NCI-H1436 (cell line): Measurements from ENCODE around the gene CABP2.

ENCODE experiments used
- DNase-seq: peaks from one replicate; lab custom pipeline; 2025; lab: John Stamatoyannopoulos, UW

Gene CABP2

GRCh38 chr11:67507864-67508485, 15.3 kb downstream of the CABP2 start, which contains the start of gene CDK2AP2:
Gene CDK2AP2 (minus strand): TSS chr11:67508162. CDS start chr11:67508082, 80 bp downstream.
- peak; percentile 98 for DNase-seq

DNA sequence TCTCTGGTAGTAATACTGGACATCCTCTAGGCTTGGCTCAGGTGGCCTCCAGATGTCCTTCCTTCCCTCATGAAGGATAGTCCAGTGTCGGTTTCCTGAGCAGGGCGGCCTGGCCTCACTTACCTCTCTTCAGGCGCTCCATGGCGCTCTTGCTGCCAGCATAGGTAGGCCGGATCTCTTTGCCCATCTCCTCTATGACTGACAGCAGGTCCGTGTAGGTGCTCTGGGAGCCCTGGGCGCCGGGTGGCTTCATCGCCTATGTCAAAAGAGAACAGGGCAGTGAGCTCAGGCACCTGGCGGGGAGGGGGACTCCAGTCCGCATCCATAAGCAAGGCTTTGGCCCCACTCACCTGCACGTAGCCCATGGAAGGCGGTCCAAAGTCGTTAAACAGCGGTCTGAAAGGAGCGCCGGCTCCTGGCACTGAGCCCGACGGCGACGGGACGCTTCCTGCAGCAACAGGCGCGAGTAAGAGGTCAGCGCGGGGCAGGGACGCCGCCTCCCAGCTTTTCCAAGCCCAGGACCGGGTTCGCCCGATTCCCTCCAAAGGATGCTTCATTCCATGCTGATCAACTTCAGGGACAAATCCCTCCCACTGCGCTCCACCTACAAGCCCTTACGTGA, 15.9 kb downstream of the CABP2 start:
- no peak for DNase-seq

GRCh38 chr11:67506426-67507051, 16.7 kb downstream of the CABP2 start:
- DNase-seq = no peak

DNA sequence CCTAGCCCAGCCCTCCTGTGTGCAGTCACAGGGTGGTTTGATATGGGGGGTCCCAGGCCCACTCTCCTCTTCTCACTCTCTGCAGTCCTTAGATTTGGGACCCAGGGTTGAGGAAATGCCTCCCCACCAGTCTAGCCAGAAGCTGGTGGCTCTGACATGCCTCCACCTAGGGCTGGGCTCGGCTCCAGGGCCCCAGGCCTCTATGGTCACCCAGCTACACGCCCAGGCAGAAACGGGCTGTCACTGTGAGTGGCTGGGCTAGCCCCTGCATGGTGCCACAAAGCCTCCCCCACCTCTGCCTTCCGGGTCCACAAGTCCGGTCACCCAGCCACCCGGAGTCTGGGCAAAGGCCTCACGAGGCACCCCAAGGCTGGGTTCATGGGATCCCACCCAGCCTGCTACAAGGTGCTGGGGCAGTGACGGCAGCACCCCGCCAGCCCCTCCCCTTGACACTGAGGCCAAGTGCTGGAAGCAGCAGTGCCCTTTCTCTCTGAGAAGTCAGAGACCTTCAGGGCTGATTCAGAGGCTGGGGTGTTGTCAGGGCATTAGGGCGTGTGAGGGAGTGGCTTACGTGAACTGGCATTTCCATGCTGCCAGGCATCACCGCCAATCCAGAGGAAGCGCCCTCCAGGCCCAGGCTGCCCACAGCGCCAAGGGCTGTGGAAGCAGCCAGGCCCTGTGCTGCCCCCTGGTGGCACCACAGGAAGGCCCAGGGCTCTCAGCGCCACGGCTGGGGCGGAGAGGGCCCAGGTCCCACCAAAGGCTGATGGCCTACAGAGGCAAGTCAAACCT, 17.4 kb downstream of the CABP2 start:
- peak; percentile 73 for DNase-seq

GRCh38 chr11:67504950-67505581, 18.2 kb downstream of the CABP2 start, which contains the start of gene PITPNM1:
Gene PITPNM1 (minus strand): TSS chr11:67505363. CDS start chr11:67504180, 1,183 bp downstream.
- peak; percentile 25 for DNase-seq

DNA sequence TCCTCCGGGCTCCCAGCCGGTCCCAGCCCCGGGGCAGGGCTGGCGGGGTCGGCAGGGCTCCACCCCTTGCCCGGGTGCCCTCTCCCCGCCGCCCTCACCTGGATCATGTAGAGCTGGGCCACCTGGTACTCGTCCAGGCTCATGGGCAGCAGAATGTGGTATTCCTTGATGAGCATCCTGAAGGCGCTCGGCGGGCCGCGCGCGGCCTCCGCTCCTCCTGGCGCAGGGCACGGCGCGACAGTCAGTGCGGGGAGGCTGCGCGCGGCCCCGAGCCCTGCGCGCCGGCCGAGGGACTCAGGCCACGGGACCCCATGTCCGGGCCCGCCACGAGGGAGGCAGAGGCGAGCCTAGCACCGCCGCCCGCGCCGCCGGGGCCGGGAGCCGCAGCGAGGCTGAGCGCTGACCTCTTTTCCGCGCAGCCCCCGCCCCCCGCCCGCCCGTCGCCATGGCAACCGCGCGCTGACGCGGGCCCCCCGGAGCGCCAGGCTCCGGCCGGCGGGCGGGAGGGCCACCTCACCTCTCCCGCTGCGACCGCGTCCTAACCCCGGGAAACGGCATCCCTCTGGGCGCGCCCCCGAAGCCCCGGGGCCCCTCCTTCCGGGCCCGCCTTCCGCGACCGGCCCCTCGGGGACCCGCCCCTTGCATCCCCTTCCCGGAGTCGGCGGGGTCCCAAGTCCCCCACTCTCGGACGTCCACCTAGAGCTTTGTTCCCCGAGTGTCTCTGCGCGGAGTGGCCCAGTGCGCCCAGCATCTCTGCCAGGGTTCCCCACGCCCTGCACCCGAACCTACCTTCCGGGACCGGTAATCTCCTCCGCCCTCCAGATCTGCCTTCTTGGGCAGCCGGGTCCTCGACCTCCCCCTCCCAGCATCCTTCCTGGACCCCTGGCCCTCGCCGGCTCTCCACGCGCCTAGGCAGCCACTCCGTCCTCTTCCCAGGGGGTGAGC, 19.0 kb downstream of the CABP2 start:
- DNase-seq = no peak

GRCh38 chr11:67503119-67504004, 19.9 kb downstream of the CABP2 start:
- no peak for DNase-seq

- no peak for DNase-seq
Measured at GRCh38 chr11:67502328-67502979, 20.8 kb downstream of the CABP2 start.

DNA sequence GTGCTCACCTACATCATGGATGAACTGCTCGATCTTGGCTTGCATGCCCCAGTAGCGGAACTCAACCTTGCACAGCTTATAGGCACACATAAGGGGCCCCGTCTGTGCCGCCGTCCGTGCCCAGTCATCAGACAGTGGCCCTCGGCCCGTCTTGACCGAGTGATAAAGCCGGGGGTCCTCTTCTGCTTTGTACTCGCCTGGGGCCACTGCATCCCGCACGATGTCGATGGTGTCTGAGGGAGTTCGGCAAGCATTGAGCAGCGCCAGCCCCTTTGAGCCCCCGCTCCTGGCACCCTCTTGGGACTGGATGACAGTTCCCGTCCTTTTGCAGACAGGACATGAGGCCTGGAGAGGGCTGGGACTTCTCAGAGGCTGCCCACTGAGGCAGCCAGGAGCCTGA, 21.4 kb downstream of the CABP2 start:
- DNase-seq = no peak

GRCh38 chr11:67500831-67501715, 22.2 kb downstream of the CABP2 start:
- DNase-seq = no peak

- DNase-seq = no peak
Measured at GRCh38 chr11:67500484-67500821, 22.8 kb downstream of the CABP2 start.

GRCh38 chr11:67499808-67500483, 23.3 kb downstream of the CABP2 start:
- DNase-seq = no peak

GRCh38 chr11:67498544-67498972, 24.7 kb downstream of the CABP2 start:
- DNase-seq = no peak

GRCh38 chr11:67497656-67498291, 25.5 kb downstream of the CABP2 start:
- no peak for DNase-seq

GRCh38 chr11:67496113-67496512, 27.1 kb downstream of the CABP2 start:
- DNase-seq = no peak

DNA sequence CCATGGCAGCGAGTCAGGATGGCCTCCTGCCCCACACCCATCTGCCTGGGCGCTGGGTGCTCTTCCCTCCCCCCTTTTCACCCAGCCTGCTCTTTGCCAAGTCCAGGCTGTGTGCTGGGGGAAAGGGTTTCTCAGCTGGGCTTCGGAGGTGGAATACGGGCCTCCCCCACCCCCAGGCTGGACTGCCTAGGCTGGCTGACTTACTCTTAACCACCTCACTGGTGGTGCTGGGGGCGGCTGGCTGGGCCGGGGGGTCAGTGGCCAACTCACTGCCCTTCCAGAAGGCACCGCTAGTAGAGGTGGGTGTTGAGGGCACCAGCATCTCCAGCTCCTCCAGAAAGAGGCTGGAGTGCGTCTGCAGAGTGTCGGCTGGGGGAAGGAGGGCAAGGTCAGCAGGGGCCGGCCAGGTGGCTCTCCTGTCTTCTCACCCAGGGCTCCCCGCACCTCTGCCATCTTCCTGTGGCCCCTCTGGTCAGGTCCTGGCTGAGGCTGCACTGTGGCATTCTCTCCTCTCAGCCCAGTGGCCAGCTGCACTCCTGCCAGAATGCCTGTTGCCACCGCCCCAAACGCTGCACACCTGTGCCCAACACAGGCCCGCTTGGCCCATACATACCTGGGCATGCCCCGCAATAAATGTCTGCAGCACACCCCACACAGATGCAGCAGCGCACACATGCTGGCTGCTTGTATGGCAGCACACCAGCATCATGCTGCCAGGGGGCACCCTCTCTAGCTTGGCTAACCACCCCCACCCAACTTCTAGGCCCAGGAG, 27.8 kb downstream of the CABP2 start:
- DNase-seq = no peak
